ENCODE data around the gene MRGPRE. TPM values are rescaled to one million over a fixed set of nuclear protein-coding genes. Genes with fewer than 3 reads are reported as not detected.

Gene MRGPRE
- total RNA-seq, 4 donors from 2014 or later: not detected

DNA sequence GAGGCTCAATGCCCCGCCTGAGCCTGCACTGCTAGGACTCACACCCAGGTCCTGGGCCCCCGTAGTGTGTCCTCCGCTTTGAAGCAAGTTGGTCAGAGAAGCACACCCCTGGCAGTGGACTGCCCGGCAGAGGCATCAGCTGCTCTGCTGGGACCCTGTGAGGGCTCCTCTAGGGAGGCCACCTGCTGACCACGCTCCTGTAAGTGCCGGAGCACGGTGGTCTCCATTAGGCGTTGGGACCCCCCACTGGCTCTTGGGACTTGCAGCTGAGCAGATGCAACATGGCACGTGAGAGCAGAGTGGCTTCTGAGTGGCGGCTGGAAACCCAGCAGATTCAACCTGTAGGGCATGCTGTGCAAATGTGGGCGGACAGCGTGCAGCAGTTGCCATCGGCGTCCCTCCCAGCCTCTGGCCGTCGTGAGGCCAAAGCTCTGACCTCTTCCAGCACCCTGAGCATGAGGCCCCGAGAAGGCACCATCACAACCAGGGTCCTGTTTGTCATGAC, 30.5 kb downstream of the MRGPRE start:
- intact Hi-C loops (cut with DNase I; ENCODE audit: low total_unique reads): no loop called here
- DNase-seq (ENCODE audit: low spot score in 2 of 2): peak in 1 of 2 donors; percentile 75
- TF ChIP-seq POLR2A (IDR thresholded peaks at IDR 0.05): no peak
- TF ChIP-seq, protein P1, sequence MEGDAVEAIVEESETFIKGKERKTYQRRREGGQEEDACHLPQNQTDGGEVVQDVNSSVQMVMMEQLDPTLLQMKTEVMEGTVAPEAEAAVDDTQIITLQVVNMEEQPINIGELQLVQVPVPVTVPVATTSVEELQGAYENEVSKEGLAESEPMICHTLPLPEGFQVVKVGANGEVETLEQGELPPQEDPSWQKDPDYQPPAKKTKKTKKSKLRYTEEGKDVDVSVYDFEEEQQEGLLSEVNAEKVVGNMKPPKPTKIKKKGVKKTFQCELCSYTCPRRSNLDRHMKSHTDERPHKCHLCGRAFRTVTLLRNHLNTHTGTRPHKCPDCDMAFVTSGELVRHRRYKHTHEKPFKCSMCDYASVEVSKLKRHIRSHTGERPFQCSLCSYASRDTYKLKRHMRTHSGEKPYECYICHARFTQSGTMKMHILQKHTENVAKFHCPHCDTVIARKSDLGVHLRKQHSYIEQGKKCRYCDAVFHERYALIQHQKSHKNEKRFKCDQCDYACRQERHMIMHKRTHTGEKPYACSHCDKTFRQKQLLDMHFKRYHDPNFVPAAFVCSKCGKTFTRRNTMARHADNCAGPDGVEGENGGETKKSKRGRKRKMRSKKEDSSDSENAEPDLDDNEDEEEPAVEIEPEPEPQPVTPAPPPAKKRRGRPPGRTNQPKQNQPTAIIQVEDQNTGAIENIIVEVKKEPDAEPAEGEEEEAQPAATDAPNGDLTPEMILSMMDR (IDR thresholded peaks at IDR 0.05): no peak
- WGBS, 2 donors: 77 to 79% methylated on average over 17 of the region's 17 CpGs
- no peak overlapping the region for H3K4me3 ChIP-seq (ENCODE audit: low read depth, poor library complexity, severe bottlenecking)

- TF ChIP-seq POLR2A (IDR thresholded peaks at IDR 0.05): no peak
- TF ChIP-seq, protein P1 (IDR thresholded peaks at IDR 0.05): no peak
- DNase-seq (ENCODE audit: low spot score in 2 of 2): peak in 1 of 2 donors; percentile 75
- 85 to 88% methylated on average over 15 of the region's 15 CpGs for WGBS, 2 donors
- H3K4me3 ChIP-seq (ENCODE audit: low read depth, poor library complexity, severe bottlenecking): no peak overlapping the region
- intact Hi-C loops (cut with DNase I; ENCODE audit: low total_unique reads): no loop called here
These were observed 31.1 kb downstream of the MRGPRE start for GRCh38 chr11:3201112-3201581.

DNA sequence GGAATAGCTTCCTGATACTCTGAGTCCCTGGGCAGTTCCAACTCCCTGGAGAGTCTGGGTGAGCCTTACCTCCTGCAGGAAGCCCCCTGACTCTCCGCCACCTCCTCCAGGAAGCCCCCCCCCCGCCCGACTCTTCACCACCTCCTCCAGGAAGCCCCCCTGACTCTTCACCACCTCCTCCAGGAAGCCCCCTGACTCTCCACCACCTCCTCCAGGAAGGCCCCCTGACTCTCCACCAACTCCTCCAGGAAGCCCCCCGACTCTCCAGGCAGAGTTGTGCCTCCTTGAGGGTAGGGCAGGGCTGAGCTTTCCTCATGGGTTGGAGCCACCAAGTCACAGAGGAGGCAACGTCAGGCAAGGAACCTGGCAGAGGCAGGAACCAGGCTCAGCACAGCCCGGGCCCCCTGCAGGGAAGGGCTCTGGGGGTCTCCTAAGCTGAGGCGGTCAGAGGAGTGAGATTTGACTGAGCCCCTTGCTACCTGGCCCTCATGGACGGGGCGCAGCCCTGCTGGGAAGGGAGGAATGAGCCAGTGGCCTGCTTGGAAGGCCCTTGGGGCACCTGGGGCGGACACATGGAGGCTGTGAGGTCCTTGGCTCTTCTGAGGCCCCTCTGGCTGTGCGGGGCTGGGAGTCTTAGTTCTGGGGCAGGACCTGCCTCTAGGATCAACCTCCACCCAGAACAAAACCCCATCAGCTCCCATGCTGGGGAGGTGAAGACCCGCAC, 31.7 kb downstream of the MRGPRE start:
- no peak for TF ChIP-seq POLR2A (IDR thresholded peaks at IDR 0.05)
- TF ChIP-seq, protein P1 (IDR thresholded peaks at IDR 0.05): no peak
- intact Hi-C loops (cut with DNase I; ENCODE audit: low total_unique reads): no loop called here
- no peak overlapping the region for H3K4me3 ChIP-seq (ENCODE audit: low read depth, poor library complexity, severe bottlenecking)
- DNase-seq (ENCODE audit: low spot score in 2 of 2): peak in 1 of 2 donors; percentile 72
- 67 to 80% methylated on average over 11 to 12 of the region's 12 CpGs for WGBS, 2 donors

DNA sequence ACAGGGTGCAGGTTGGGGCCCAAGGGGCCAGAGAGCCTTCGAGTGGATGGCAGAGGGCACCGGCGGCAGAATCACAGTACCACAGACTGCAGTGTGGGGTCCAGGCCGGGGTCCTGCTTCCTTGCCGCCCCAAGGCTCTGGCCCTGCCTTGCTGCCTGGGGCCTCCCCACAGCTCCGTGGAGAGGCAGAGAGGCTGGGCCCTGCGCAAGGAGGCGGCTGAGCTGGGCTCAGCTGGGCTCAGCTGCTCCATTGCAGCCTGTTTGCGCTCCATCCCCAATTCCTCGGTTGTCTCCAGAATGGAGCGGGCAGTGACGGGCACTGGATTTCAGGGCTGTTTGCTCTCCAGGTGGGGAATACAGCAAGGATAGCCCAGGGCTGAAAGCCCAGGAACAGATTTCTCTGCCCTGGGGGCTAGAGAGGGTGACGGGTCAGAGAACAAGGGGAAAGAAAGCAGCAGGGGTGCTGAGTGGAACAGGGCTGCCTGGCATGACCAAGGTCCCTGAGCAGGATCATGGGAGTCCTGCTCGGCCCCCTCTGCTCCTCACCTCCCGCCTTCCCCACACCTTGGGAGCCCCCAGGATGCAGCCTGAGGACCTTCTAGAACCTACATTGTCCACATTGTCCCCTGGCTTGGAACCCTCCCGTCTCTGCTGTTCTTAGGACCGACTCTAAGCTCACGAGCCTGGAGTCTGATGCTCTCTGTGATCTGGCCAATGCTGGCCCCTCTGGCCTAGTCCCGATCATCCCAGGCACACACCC, 32.5 kb downstream of the MRGPRE start:
- WGBS, 2 donors: 75 to 84% methylated on average over 16 to 19 of the region's 19 CpGs
- TF ChIP-seq, protein P1 (IDR thresholded peaks at IDR 0.05): no peak
- TF ChIP-seq POLR2A (IDR thresholded peaks at IDR 0.05): no peak
- intact Hi-C loops (cut with DNase I; ENCODE audit: low total_unique reads): no loop called here
- no peak overlapping the region for H3K4me3 ChIP-seq (ENCODE audit: low read depth, poor library complexity, severe bottlenecking)
- peak in 1 of 2 donors; percentile 72 for DNase-seq (ENCODE audit: low spot score in 2 of 2)

- TF ChIP-seq, protein P1 (IDR thresholded peaks at IDR 0.05): no peak
- TF ChIP-seq POLR2A (IDR thresholded peaks at IDR 0.05): no peak
- no peak overlapping the region for H3K4me3 ChIP-seq (ENCODE audit: low read depth, poor library complexity, severe bottlenecking)
- peak in 1 of 2 donors; percentile 70 for DNase-seq (ENCODE audit: low spot score in 2 of 2)
- 87 to 90% methylated on average over 11 to 15 of the region's 15 CpGs for WGBS, 2 donors
- intact Hi-C loops (cut with DNase I; ENCODE audit: low total_unique reads): no loop called here
These were observed 33.4 kb downstream of the MRGPRE start for GRCh38 chr11:3198815-3199214.

All from lower leg skin (tissue), 4 donors.